Measurements from ENCODE around the gene C10orf90. TPM values are rescaled to one million over a fixed set of nuclear protein-coding genes. Genes with fewer than 3 reads are reported as not detected.
A peak's percentile ranks its signal among the peaks of the same experiment; 100 is the strongest.

C10orf90 gene
- total RNA-seq, 1 donor, result not detected

GRCh38 chr10:126668505-126668904 is 2.0 kb downstream of the C10orf90 start:
- TF ChIP-seq CTCF (IDR thresholded peaks at IDR 0.05; ENCODE audit: insufficient read depth, low read depth, low read length), result no peak
- no peak overlapping the region for H3K4me3 ChIP-seq (ENCODE audit: low read depth, low read length)
- DNase-seq (ENCODE audit: low read depth), result no peak

- TF ChIP-seq CTCF (IDR thresholded peaks at IDR 0.05; ENCODE audit: insufficient read depth, low read depth, low read length), result no peak
- no peak for DNase-seq (ENCODE audit: low read depth)
- no peak overlapping the region for H3K4me3 ChIP-seq (ENCODE audit: low read depth, low read length)
These were observed 2.9 kb downstream of the C10orf90 start for GRCh38 chr10:126667568-126667967.

GRCh38 chr10:126665207-126665606 is 5.3 kb downstream of the C10orf90 start:
- H3K4me3 ChIP-seq (ENCODE audit: low read depth, low read length), result no peak overlapping the region
- no peak for TF ChIP-seq CTCF (IDR thresholded peaks at IDR 0.05; ENCODE audit: insufficient read depth, low read depth, low read length)
- DNase-seq (ENCODE audit: low read depth), result no peak

- no peak overlapping the region for H3K4me3 ChIP-seq (ENCODE audit: low read depth, low read length)
- peak; percentile 44 for DNase-seq (ENCODE audit: low read depth)
- TF ChIP-seq CTCF (IDR thresholded peaks at IDR 0.05; ENCODE audit: insufficient read depth, low read depth, low read length), result no peak
These were observed 6.6 kb downstream of the C10orf90 start for GRCh38 chr10:126663880-126664279.

- peak; percentile 75 for DNase-seq (ENCODE audit: low read depth)
- no peak overlapping the region for H3K4me3 ChIP-seq (ENCODE audit: low read depth, low read length)
These were observed 7.2 kb downstream of the C10orf90 start for GRCh38 chr10:126663328-126663727.

GRCh38 chr10:126661841-126662515 is 8.5 kb downstream of the C10orf90 start:
- no peak for TF ChIP-seq CTCF (IDR thresholded peaks at IDR 0.05; ENCODE audit: insufficient read depth, low read depth, low read length)
- H3K4me3 ChIP-seq (ENCODE audit: low read depth, low read length), result no peak overlapping the region
- DNase-seq (ENCODE audit: low read depth), result peak; percentile 50

More at GRCh38 chr10:126663328-126663727, 7.2 kb downstream of the C10orf90 start:
- TF ChIP-seq CTCF (IDR thresholded peaks at IDR 0.05; ENCODE audit: insufficient read depth, low read depth, low read length), result no peak

GRCh38 chr10:126661356-126661755 is 9.1 kb downstream of the C10orf90 start:
- no peak for DNase-seq (ENCODE audit: low read depth)
- no peak overlapping the region for H3K4me3 ChIP-seq (ENCODE audit: low read depth, low read length)
- no peak for TF ChIP-seq CTCF (IDR thresholded peaks at IDR 0.05; ENCODE audit: insufficient read depth, low read depth, low read length)

Measured in fibroblast of villous mesenchyme (primary cell).